HPDE6-E6E7 (cell line): ENCODE results near the gene ARRDC3.
"Not testable (repeated sequence)": the region's sequence is repeated elsewhere in the genome, so short reads cannot be mapped to it uniquely, and the experiment has no call there.

Experiments used
- DNase-seq: peaks from one replicate; pipeline ENCODE4 v3.0.0; 2011; ENCODE audit warnings: missing footprints; ENCODE audit errors: extremely low spot score

The ARRDC3 gene

GRCh38 chr5:91359962-91360609, 23.0 kb downstream of the ARRDC3 start:
- DNase-seq, result no peak

- DNase-seq, result no peak
Measured at GRCh38 chr5:91357806-91358205, 25.3 kb downstream of the ARRDC3 start.

- DNase-seq, result no peak
Measured at GRCh38 chr5:91357012-91357634, 26.0 kb downstream of the ARRDC3 start.

- not testable (repeated sequence) for DNase-seq
Measured at GRCh38 chr5:91354867-91355266, 28.2 kb downstream of the ARRDC3 start.

DNA sequence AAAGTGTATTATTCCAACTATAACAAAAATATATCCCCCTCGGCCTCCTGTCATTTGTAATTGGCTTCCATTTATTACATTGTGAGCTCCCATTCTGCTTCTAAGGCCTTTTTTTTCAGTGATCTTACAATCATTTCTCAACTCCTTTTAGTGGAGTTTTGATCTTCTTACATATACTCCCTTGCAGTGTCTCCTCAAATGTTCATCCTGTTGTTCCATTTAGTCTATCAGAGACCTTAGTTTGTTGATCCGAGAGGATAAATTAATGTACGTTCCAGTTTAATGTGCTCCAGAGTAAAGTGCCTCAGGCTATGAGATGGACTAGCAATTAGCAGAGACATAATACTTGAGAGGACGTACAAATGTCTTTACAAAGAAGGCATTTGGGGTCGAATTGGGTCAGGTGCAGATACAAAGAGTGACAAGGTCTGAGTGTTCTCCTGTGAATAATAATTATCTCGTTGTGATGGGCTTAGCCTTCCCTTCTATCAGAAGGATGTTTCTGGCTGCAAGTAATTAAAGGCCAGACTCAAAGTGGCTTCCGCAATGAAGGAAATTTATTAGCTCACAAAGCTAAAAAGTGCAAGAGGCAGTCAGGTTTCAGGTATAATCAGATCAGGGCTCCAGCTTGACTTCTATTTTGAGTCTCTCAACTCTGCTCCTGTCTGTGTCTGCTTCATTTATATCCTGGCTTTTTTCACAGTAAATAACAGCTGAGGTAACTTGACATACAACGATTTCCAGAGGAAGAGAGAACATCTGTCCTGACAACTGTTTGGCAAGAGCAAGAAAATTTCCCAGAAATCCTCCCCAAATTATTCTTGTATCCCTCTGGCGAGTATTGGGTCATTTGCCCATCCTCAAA, 30.1 kb downstream of the ARRDC3 start:
- no peak for DNase-seq

GRCh38 chr5:91345461-91345860, 37.7 kb downstream of the ARRDC3 start:
- no peak for DNase-seq

GRCh38 chr5:91344661-91345200, 38.4 kb downstream of the ARRDC3 start:
- DNase-seq, result not testable (repeated sequence)

DNA sequence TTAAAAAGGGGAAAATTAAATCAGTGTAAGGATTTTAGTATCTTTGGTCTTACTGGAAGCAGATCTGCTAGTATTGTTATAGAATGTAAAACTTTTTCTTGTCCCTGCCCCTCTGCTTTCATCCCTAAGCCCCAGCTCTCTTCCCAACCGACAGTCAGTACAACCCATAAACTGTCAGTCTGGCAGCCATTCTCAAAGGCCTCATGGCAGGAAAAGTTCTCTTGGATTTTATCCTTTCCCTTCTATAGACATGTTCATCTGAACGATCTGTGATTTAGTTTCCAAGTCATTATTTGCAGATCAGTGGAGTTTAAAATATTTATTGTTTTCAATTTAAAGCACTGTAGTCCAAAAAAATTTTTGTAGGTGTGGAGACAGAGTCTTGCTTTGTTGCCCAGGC, 39.2 kb downstream of the ARRDC3 start:
- no peak for DNase-seq

- DNase-seq, result not testable (repeated sequence)
Measured at GRCh38 chr5:91342931-91343330, 40.2 kb downstream of the ARRDC3 start.

DNA sequence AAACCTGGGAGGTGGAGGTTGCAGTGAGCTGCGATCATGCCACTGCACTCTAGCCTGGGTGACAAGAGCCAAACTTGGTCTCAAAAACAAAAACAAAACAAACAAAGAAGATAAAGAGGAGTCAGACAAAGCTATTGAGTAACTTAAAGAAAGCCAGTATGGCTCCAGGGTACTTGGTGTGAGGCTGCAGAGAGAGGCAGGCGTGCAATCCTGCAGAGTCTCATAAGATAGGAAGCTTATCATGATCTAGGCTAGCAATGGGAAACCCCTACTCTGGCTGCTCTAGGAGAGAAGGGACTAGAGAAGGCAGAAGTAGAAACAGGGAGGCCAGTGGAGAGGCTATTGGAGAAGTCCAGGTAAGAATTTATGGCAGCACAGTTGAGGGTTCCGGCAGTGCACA, 42.0 kb downstream of the ARRDC3 start:
- no peak for DNase-seq

- DNase-seq, result no peak
Measured at GRCh38 chr5:91340532-91340931, 42.6 kb downstream of the ARRDC3 start.

DNA sequence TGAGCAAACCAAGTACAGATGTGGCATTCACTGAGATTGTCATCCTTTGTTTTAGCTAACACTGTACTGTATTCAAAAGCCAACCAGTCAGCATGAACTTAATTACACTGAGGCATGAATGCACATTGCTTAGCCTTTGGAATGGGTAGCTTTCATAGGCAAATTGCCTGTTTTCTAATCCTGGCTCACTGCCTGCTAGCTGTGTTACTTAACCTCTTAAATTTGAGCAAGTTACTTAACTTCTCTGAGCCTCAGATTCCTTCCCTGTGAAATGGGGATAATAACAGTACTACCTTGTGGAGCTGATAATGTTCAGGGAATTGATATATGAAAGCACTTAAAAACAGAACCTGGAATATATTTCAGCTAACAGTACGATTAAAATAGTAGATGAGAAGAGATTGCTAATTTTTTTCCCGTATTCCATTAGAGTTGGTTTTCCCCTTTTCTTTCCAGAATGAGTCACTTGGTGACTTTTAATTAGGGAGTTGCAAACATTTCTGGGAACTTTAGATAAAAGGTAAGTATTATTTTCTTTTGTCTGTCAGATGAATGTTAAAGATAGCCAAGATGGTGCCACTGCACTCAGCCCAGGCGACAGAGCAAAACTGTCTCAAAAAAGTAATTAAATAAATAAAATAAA, 43.9 kb downstream of the ARRDC3 start:
- DNase-seq, result no peak

GRCh38 chr5:91332267-91333045, 50.7 kb downstream of the ARRDC3 start:
- DNase-seq, result peak; percentile 20

GRCh38 chr5:91331705-91332104, 51.4 kb downstream of the ARRDC3 start:
- no peak for DNase-seq

DNA sequence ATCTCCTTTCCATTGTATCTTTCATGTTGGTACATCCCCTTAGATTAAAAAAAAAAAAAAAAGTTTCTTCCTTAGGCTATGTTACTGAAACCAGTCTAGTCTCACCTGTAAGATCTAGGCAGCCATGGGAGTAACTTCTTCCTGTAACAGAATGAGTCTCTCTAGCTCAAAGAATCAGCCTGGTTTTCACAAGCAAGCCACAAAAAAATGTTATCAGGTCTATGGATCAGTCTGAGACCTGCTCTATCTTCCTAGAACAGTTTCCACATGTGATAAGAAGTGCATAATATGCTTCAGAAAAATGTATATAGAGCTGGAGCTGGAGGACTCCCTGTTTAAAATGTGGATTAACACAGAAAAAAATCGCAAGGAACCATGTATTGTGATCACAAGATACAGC, 53.8 kb downstream of the ARRDC3 start:
- DNase-seq, result no peak

- no peak for DNase-seq
Measured at GRCh38 chr5:91328743-91329142, 54.4 kb downstream of the ARRDC3 start.

GRCh38 chr5:91322981-91323380, 60.1 kb downstream of the ARRDC3 start:
- not testable (repeated sequence) for DNase-seq

DNA sequence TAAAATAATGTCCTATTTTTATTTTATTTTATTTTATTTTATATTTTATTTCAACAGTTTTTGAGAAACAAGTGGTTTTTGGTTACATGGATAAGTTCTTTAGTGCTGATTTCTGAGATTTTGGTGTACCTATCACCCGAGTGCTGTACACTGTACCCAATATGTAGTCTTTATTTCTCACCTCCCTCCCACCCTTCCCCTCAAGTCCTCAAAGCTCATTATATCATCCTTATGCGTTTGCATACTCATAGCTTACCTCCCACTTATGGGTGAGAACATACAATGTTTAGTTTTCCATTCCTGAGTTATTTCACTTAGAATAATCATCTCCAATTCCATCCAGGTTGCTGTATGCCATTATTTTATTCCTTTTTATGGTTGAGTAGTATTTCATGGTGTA, 63.5 kb downstream of the ARRDC3 start:
- DNase-seq, result no peak

DNA sequence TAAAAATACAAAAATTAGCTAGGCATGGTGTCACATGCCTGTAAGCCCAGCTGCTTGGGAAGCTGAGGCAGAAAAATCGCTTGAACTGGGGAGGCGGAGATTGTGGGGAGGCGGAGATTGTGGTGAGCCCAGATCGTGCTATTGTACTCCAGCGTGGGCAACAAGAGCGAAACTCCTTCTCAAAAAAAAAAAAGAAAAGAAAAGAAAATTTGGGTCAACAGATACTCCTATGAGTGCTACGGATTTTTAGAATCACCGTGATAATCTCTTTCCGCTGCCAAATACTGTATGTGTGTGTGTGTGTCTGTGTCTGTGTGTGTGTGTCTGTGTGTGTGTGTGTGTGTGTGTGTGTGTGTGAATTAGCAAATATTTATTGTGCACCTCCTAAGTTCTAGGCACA, 64.4 kb downstream of the ARRDC3 start:
- DNase-seq, result no peak
